ENCODE data around the gene HMX3.

DNA sequence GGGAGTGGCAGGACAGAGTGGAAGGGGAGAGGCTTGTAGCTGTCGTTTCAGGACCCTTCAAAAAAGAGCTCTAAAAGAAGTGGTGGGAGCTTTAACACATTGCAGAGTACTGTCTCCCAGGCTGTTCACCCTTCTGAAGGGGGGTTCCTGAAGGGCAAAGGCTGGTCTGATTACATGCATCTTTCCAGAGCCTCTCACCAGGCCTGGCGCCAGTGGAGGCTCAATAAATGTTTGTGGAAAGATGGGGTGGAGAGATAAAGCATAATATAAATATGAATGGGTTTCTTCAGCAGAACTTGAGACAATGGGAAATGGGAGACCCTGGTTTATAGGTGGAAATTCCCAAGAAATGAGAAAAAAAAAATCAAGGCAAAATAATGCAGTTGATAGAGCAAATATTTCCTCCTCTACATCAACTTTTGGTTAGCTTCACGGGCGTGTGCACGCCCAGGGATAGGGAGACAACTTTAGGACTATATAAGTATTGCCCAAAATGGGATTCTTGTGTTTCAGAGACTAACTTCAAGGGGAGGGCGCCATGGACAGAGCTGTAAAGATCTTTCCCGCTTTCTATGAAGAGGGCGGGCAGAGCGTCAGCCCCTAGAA lies 17.8 kb downstream of the HMX3 start:
- TF ChIP-seq EZH2 (IDR thresholded peaks at IDR 0.05; ENCODE audit: borderline replicate concordance, low read depth, low read length, severe bottlenecking) = no peak
- no peak for TF ChIP-seq FOS (IDR thresholded peaks at IDR 0.05; ENCODE audit: borderline replicate concordance, insufficient read depth, low read length)
- TF ChIP-seq, protein P1, sequence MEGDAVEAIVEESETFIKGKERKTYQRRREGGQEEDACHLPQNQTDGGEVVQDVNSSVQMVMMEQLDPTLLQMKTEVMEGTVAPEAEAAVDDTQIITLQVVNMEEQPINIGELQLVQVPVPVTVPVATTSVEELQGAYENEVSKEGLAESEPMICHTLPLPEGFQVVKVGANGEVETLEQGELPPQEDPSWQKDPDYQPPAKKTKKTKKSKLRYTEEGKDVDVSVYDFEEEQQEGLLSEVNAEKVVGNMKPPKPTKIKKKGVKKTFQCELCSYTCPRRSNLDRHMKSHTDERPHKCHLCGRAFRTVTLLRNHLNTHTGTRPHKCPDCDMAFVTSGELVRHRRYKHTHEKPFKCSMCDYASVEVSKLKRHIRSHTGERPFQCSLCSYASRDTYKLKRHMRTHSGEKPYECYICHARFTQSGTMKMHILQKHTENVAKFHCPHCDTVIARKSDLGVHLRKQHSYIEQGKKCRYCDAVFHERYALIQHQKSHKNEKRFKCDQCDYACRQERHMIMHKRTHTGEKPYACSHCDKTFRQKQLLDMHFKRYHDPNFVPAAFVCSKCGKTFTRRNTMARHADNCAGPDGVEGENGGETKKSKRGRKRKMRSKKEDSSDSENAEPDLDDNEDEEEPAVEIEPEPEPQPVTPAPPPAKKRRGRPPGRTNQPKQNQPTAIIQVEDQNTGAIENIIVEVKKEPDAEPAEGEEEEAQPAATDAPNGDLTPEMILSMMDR (IDR thresholded peaks at IDR 0.05; ENCODE audit: extremely low read depth in 1 of 2, insufficient read depth in 1 of 2, low read depth in 1 of 2, low read length in 2 of 2) = no peak
- TF ChIP-seq POLR2AphosphoS5 (IDR thresholded peaks at IDR 0.05; ENCODE audit: insufficient read depth, low read depth, low read length) = no peak
- no peak for TF ChIP-seq POLR2A (IDR thresholded peaks at IDR 0.05; ENCODE audit: low read depth, low read length)
- no peak for TF ChIP-seq JUN (IDR thresholded peaks at IDR 0.05; ENCODE audit: borderline replicate concordance, insufficient read depth, insufficient read length, low read depth)
